ENCODE data around the gene CPS1.

Gene CPS1

GRCh38 chr2:210556329-210556980 is at the start of gene CPS1:
Gene CPS1, plus strand, starts transcription at chr2:210556599. Its CDS starts 135 bp downstream, at chr2:210556734.
- no peak for DNase-seq

GRCh38 chr2:210515911-210516310 is 40.5 kb upstream of the CPS1 start:
- no peak for DNase-seq

- no peak for DNase-seq
Measured at GRCh38 chr2:210517264-210517663, 39.1 kb upstream of the CPS1 start.

- DNase-seq: no peak
Measured at GRCh38 chr2:210519594-210519993, 36.8 kb upstream of the CPS1 start.

GRCh38 chr2:210522399-210522798 is 34.0 kb upstream of the CPS1 start:
- DNase-seq: no peak

GRCh38 chr2:210523650-210524289 is 32.6 kb upstream of the CPS1 start:
- DNase-seq: no peak

- DNase-seq: no peak
Measured at GRCh38 chr2:210524533-210524932, 31.9 kb upstream of the CPS1 start.

- DNase-seq: no peak
Measured at GRCh38 chr2:210527286-210527685, 29.1 kb upstream of the CPS1 start.

GRCh38 chr2:210528716-210529115 is 27.7 kb upstream of the CPS1 start:
- no peak for DNase-seq

- DNase-seq: no peak
Measured at GRCh38 chr2:210531050-210531449, 25.3 kb upstream of the CPS1 start.

GRCh38 chr2:210531482-210531881 is 24.9 kb upstream of the CPS1 start:
- DNase-seq: no peak

GRCh38 chr2:210533389-210533788 is 23.0 kb upstream of the CPS1 start:
- DNase-seq: no peak

GRCh38 chr2:210534879-210535278 is 21.5 kb upstream of the CPS1 start:
- DNase-seq: no peak

GRCh38 chr2:210536973-210537650 is 19.3 kb upstream of the CPS1 start:
- no peak for DNase-seq

GRCh38 chr2:210539035-210539434 is 17.4 kb upstream of the CPS1 start:
- DNase-seq: no peak

GRCh38 chr2:210539578-210540416 is 16.6 kb upstream of the CPS1 start:
- no peak for DNase-seq

- no peak for DNase-seq
Measured at GRCh38 chr2:210540471-210540870, 15.9 kb upstream of the CPS1 start.

GRCh38 chr2:210540900-210541289 is 15.5 kb upstream of the CPS1 start:
- DNase-seq: no peak

GRCh38 chr2:210541290-210541902 is 15.0 kb upstream of the CPS1 start:
- no peak for DNase-seq

GRCh38 chr2:210544007-210544590 is 12.3 kb upstream of the CPS1 start:
- no peak for DNase-seq

- DNase-seq: no peak
Measured at GRCh38 chr2:210544831-210545230, 11.6 kb upstream of the CPS1 start.

- DNase-seq: no peak
Measured at GRCh38 chr2:210546424-210547208, 9.8 kb upstream of the CPS1 start.
